GM10266 (cell line): ENCODE data around the gene TMEM184C.

Experiments used
- DNase-seq: peaks from one replicate; pipeline ENCODE4 v3.0.0; 2012; ENCODE audit errors: extremely low spot score
- CTCF ChIP-seq: IDR thresholded peaks from 2 replicates; pipeline ENCODE4 v1.5.1; 2012; ENCODE audit warnings: mild to moderate bottlenecking, low read depth; ENCODE audit not compliant: control insufficient read depth, insufficient read depth; ENCODE audit errors: missing control alignments

The TMEM184C gene

GRCh38 chr4:147620315-147620714, 3.1 kb downstream of the TMEM184C start:
- DNase-seq, result no peak
- TF ChIP-seq CTCF, result no peak

GRCh38 chr4:147625733-147626132, 8.5 kb downstream of the TMEM184C start:
- no peak for TF ChIP-seq CTCF
- DNase-seq, result no peak

GRCh38 chr4:147626903-147627302, 9.7 kb downstream of the TMEM184C start:
- no peak for TF ChIP-seq CTCF
- DNase-seq, result no peak

GRCh38 chr4:147628415-147628814, 11.2 kb downstream of the TMEM184C start:
- no peak for DNase-seq
- no peak for TF ChIP-seq CTCF

GRCh38 chr4:147629783-147630730, 12.9 kb downstream of the TMEM184C start:
- no peak for DNase-seq
- no peak for TF ChIP-seq CTCF

- TF ChIP-seq CTCF, result no peak
These were observed 15.9 kb downstream of the TMEM184C start for GRCh38 chr4:147633113-147633512.

GRCh38 chr4:147633643-147634042, 16.4 kb downstream of the TMEM184C start:
- no peak for TF ChIP-seq CTCF
- no peak for DNase-seq

More at GRCh38 chr4:147633113-147633512, 15.9 kb downstream of the TMEM184C start:
- DNase-seq, result no peak
